Nephron (organoid): ENCODE measurements around the gene DDX28.
"Not testable (repeated sequence)": the region's sequence is repeated elsewhere in the genome, so short reads cannot be mapped to it uniquely, and the experiment has no call there.

Experiments
- H3K27ac Mint-ChIP-seq, 3 experiments: 2 replicates each; pipeline ENCODE4 v1.8.0; 2020; ENCODE audit warnings: mixed read lengths in 3 of 3, mild to moderate bottlenecking in 2 of 3, moderate library complexity in 1 of 3
- H3K27me3 Mint-ChIP-seq: 2 replicates; pipeline ENCODE4 v1.8.0; 2021; ENCODE audit warnings: low read depth, mild to moderate bottlenecking, moderate library complexity, mixed read lengths
- H3K36me3 Mint-ChIP-seq: 2 replicates; pipeline ENCODE4 v1.8.0; 2020; ENCODE audit warnings: low read depth, mixed read lengths
- H3K4me1 Mint-ChIP-seq: 2 replicates; pipeline ENCODE4 v1.8.0; 2020; ENCODE audit warnings: mixed read lengths
- H3K4me3 Mint-ChIP-seq, 3 experiments: 2 replicates each; pipeline ENCODE4 v1.8.0; 2020; ENCODE audit warnings: mild to moderate bottlenecking in 3 of 3, mixed read lengths in 3 of 3, moderate library complexity in 2 of 3
- H3K9me3 Mint-ChIP-seq: 2 replicates; pipeline ENCODE4 v1.8.0; 2020; ENCODE audit warnings: mixed read lengths
- TF ChIP-seq, protein P1 (sequence below), 3 experiments: fragments of 200-600 bp; sonication (generic); IDR thresholded peaks; one replicate each; pipeline ENCODE4 v1.5.0; 2021; ENCODE audit warnings: antibody characterized with exemption in 3 of 3; ENCODE audit not compliant: unreplicated experiment in 3 of 3

The DDX28 gene

DNA sequence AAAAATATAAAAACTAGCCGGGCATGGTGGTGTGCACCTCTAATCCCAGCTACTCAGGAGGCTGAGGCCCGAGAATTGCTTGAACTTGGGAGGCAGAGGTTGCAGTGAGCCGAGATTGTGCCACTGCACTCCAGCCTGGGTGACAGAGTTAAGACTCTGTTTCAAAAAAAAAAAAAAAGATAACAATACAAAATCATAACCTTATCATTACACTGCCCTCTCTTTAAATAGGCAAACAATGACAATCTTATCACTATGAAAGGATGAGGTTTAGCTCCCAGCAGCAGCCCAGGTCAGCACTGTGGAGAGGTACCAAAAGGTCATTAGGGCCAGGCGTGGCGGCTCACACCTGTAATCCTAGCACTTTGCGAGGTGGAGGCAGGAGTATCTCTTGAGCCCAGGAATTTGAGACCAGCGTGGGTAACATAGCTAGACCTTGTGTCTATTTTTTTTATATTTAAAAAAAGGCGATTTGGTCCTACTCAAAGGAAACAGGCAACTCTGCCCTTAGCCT, 3.8 kb downstream of the DDX28 start:
- H3K4me1 Mint-ChIP-seq = peaks cover 4% of the 10 kb centered on the region
- TF ChIP-seq, protein P1, sequence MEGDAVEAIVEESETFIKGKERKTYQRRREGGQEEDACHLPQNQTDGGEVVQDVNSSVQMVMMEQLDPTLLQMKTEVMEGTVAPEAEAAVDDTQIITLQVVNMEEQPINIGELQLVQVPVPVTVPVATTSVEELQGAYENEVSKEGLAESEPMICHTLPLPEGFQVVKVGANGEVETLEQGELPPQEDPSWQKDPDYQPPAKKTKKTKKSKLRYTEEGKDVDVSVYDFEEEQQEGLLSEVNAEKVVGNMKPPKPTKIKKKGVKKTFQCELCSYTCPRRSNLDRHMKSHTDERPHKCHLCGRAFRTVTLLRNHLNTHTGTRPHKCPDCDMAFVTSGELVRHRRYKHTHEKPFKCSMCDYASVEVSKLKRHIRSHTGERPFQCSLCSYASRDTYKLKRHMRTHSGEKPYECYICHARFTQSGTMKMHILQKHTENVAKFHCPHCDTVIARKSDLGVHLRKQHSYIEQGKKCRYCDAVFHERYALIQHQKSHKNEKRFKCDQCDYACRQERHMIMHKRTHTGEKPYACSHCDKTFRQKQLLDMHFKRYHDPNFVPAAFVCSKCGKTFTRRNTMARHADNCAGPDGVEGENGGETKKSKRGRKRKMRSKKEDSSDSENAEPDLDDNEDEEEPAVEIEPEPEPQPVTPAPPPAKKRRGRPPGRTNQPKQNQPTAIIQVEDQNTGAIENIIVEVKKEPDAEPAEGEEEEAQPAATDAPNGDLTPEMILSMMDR (IDR thresholded peaks at IDR 0.05; ENCODE audit: unreplicated experiment in 3 of 3) = no peak
- no peaks in the 10 kb centered on the region for H3K9me3 Mint-ChIP-seq
- H3K36me3 Mint-ChIP-seq = peaks cover 8% of the 10 kb centered on the region
- peaks cover 3% of the 10 kb centered on the region for H3K27me3 Mint-ChIP-seq
- H3K27ac Mint-ChIP-seq = no peak overlapping the region
- peak overlapping the region in 2 of 3 experiments; percentile 44 to 73 for H3K4me3 Mint-ChIP-seq

DNA sequence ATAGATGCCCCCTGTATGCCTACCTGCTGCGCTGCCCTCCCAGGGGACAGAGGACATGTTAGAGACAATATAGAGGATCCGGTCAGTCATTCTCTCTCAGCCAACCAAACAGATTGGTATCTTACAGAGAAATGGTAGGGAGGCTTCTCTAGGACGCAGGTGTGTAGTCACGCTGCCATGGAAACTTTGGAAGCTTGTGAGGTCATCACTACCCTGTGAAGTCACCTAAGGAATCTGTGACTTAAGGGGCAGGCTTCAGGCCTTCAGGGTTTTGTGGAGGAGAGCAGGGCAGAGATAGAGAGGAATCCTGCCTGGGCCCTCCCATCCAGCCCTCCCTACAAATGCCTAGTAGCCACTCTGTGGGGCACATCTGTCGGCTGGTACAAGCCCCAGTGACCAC, 7.4 kb downstream of the DDX28 start, which contains the start of gene DPEP2NB:
TSS of gene DPEP2NB (minus strand) at position 231 of the 400 bp plus-strand sequence. CDS start at position 90, 141 bp downstream.
- H3K27ac Mint-ChIP-seq = no peak within 1 kb of the TSS
- H3K9me3 Mint-ChIP-seq = no peaks in the 10 kb centered on the region
- no peaks in the 10 kb centered on the region for H3K4me1 Mint-ChIP-seq
- TF ChIP-seq, protein P1 (IDR thresholded peaks at IDR 0.05; ENCODE audit: unreplicated experiment in 3 of 3) = no peak
- no peak within 1 kb of the TSS for H3K4me3 Mint-ChIP-seq
- H3K27me3 Mint-ChIP-seq = peaks cover 9% of the 10 kb centered on the region
- H3K36me3 Mint-ChIP-seq = no peaks in the 10 kb centered on the region

DNA sequence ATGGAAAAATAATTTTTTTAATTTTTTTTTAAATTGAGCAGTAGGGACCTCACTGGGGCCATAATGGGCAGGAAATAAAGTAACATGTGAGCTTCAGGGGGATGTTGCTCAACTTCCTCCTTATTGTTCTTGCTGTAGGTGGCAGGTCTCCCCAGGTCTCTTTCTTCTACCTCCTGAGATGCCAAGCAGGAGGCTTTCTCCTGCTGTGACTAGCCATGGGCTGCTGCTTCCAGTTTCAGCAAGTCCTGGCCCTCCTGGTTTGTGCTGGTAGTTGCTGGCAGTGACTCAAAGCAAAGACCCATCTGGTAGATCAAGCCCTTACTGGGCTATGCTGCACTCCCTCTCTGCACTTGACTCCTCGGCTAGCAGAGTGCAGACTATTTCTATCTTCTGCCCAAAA, 9.6 kb downstream of the DDX28 start:
- Mint-ChIP-seq H3K36me3 (no peaks in the 10 kb centered on the region), H3K9me3 (no peaks in the 10 kb centered on the region), H3K4me3 (no peak overlapping the region), H3K27ac (no peak overlapping the region), H3K4me1 (peaks cover 6% of the 10 kb centered on the region), H3K27me3 (peaks cover 9% of the 10 kb centered on the region)
- TF ChIP-seq, protein P1 (IDR thresholded peaks at IDR 0.05; ENCODE audit: unreplicated experiment in 3 of 3) = no peak

DNA sequence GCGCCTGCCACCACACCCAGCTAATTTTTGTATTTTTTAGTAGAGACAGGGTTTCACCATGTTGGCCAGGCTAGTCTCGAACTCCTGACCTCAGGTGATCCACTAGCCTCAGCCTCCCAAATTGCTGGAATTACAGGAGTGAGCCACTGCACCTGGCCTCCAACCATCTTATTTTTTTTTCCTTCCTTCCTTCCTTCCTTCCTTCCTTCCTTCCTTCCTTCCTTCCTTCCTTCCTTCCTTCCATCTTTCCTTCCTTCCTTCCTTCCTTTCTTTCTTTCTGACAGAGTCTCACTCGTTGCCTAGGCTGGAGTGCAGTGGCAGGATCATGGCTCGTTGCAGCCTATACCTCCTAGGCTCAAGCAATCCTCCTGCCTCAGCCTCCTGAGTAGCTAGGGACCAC, 13.2 kb downstream of the DDX28 start:
- peak overlapping the region in 1 of 3 experiments; percentile 21 for H3K27ac Mint-ChIP-seq
- not testable (repeated sequence) for H3K4me3 Mint-ChIP-seq
- H3K27me3 Mint-ChIP-seq = peaks cover 13% of the 10 kb centered on the region

DNA sequence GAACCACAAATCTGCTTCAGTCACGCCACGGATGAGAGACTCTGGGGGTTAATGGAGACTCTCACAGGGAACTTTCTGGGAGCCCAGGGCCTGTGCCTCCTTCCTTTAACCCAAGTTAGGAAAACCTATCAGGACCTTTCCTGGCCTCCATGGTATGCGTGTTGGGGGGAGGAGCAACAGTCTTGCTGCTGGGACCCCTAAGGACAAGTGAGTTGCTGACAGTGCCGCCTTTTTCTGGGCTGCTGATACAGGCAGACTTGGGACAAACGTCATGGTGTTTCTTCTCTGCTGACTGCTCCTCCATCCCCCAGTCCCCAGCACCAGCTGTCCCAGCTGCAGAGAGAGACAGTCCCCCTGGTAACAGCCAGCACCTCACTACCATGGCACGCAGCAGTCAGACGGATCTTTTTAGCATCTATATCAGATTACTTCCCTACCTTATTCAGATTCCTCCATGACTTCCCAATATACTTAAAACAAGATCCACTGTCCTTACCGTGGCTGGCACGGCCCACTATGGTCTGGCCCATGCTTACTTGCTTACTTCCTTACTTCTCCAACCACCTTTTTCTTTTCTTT, 13.8 kb downstream of the DDX28 start:
- Mint-ChIP-seq H3K9me3 (no peaks in the 10 kb centered on the region), H3K4me1 (peaks cover 6% of the 10 kb centered on the region), H3K4me3 (no peak overlapping the region), H3K27me3 (peaks cover 10% of the 10 kb centered on the region), H3K36me3 (no peaks in the 10 kb centered on the region), H3K27ac (no peak overlapping the region)
- TF ChIP-seq, protein P1 (IDR thresholded peaks at IDR 0.05; ENCODE audit: unreplicated experiment in 3 of 3) = no peak

More for the DNA sequence above, 13.2 kb downstream of the DDX28 start:
- H3K9me3 Mint-ChIP-seq, H3K4me1 Mint-ChIP-seq, H3K36me3 Mint-ChIP-seq: not testable (repeated sequence)

DNA sequence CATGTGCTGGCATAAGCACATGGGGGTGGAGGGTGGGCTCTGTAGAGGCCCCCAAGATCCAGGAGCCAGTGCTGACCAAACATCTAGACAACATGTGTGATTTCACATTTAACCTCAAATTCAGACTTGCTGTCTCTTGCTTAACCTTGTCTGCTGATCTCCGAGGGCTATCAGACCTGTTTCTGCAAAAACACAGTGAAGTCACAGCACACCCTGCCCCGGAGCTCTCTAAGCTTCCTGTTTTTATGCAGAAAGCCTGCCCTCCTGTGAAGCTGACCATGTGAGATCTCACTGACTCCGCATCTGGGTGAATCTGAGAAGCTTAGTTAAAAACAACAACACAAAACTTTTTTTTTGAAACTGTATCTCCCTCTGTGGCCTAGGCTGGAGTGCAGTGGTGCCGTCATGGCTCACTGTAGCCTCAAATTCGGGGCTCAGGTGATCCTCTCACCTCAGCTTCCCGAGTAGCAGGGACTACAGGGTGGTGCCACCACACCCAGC, 17.2 kb downstream of the DDX28 start:
- Mint-ChIP-seq H3K4me1 (peaks cover 6% of the 10 kb centered on the region), H3K9me3 (no peaks in the 10 kb centered on the region), H3K4me3 (no peak overlapping the region), H3K36me3 (no peaks in the 10 kb centered on the region), H3K27me3 (peaks cover 4% of the 10 kb centered on the region), H3K27ac (no peak overlapping the region)
- TF ChIP-seq, protein P1 (IDR thresholded peaks at IDR 0.05; ENCODE audit: unreplicated experiment in 3 of 3) = no peak
